Measurements from ENCODE around the gene ATP13A1. TPM values are rescaled to one million over a fixed set of nuclear protein-coding genes. Genes with fewer than 3 reads are reported as not detected.

Gene ATP13A1
- total RNA-seq, 4 donors from 2014 or later = 59.3 to 104 (median 81.7) TPM

GRCh38 chr19:19630062-19630414, 33.4 kb downstream of the ATP13A1 start:
- no peak for TF ChIP-seq POLR2AphosphoS5 (IDR thresholded peaks at IDR 0.05)
- TF ChIP-seq POLR2A (IDR thresholded peaks at IDR 0.05; ENCODE audit: low read depth) = no peak
- TF ChIP-seq, protein P1, sequence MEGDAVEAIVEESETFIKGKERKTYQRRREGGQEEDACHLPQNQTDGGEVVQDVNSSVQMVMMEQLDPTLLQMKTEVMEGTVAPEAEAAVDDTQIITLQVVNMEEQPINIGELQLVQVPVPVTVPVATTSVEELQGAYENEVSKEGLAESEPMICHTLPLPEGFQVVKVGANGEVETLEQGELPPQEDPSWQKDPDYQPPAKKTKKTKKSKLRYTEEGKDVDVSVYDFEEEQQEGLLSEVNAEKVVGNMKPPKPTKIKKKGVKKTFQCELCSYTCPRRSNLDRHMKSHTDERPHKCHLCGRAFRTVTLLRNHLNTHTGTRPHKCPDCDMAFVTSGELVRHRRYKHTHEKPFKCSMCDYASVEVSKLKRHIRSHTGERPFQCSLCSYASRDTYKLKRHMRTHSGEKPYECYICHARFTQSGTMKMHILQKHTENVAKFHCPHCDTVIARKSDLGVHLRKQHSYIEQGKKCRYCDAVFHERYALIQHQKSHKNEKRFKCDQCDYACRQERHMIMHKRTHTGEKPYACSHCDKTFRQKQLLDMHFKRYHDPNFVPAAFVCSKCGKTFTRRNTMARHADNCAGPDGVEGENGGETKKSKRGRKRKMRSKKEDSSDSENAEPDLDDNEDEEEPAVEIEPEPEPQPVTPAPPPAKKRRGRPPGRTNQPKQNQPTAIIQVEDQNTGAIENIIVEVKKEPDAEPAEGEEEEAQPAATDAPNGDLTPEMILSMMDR (IDR thresholded peaks at IDR 0.05) = no peak
- TF ChIP-seq EP300 (IDR thresholded peaks at IDR 0.05) = no peak
- Histone ChIP-seq H3K4me1 (peaks cover 14 to 19% (median 17%) of the 10 kb centered on the region in 4 donors), H3K27ac (replicated peaks in 1 of 4) (no peak overlapping the region), H3K27me3 (peaks cover 0 to 33% (median 10%) of the 10 kb centered on the region in 4 donors), H3K4me3 (no peak overlapping the region), H3K36me3 (peaks cover 3 to 20% (median 17%) of the 10 kb centered on the region in 4 donors), H3K9me3 (no peaks in the 10 kb centered on the region)
- DNase-seq (ENCODE audit: extremely low spot score) = no peak
- intact Hi-C loops (cut with DNase I) = no loop called here
- 100% methylated on average over 7 of the region's 11 CpGs for WGBS

GRCh38 chr19:19628501-19629134, 34.9 kb downstream of the ATP13A1 start:
- Histone ChIP-seq H3K36me3 (peaks cover 0 to 6% (median 3%) of the 10 kb centered on the region in 4 donors), H3K4me3 (peak overlapping the region; percentile 49 to 63 (median 51)), H3K9me3 (no peaks in the 10 kb centered on the region), H3K4me1 (peaks cover 14 to 19% (median 17%) of the 10 kb centered on the region in 4 donors), H3K27ac (replicated peaks in 1 of 4) (no peak overlapping the region), H3K27me3 (peaks cover 0 to 33% (median 10%) of the 10 kb centered on the region in 4 donors)
- TF ChIP-seq POLR2A (IDR thresholded peaks at IDR 0.05; ENCODE audit: low read depth) (no peak), EP300 (IDR thresholded peaks at IDR 0.05) (no peak), POLR2AphosphoS5 (IDR thresholded peaks at IDR 0.05) (no peak)
- TF ChIP-seq, protein P1 (IDR thresholded peaks at IDR 0.05) = no peak
- DNase-seq (ENCODE audit: extremely low spot score) = no peak
- WGBS = 32% methylated on average over 28 of the region's 51 CpGs
- intact Hi-C loops (cut with DNase I) = no loop called here

DNA sequence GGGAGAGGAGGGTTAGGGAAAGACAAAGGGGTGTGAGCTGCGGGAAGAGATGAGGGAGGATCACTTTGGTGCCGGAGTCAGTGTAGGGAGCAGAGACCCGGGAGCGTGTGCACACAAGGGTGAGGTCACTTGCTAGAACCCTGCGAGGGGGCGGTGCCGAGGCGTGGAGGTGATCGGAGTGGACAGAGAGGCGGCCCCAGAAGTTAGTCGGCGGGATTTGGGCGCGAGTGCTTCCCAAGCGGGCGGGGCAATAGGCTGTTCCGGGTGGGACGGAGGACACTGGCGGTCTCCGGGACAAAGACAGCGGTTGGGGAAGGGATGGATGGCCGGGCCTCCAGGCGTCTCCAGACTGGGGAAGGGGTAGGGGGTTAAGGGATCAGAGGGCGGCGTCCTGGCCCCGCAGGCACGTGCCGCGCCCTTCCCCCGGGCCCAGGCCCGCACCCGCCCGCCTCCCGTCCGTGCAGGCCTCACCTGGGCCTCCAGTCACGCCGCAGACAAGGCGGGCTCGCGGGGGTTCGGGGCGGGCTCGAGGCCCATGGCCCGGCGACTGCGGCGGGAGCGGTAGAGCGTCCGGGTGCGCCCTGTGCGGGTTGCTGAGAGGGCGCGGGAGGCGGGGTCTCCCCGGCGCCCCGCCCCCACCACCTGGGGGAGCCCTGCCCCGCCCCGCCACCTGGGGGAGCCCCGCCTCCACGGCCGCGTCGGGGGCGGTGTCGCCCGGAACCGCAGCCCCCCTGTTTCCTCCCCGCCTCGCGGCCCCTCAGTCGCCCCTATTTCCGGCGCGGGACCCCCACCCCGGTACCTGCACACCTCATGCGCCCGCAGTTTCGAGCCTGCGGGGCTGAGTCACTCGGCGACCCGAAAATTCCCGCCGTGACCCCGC, 35.6 kb downstream of the ATP13A1 start, which contains the start of gene LPAR2:
LPAR2 (minus strand) TSS at position 600 of the 880 bp plus-strand sequence. CDS start 945 bp downstream, outside the sequence.
- no peak for DNase-seq (ENCODE audit: extremely low spot score)
- Histone ChIP-seq H3K9me3 (no peaks in the 10 kb centered on the region), H3K4me3 (peak within 1 kb of the TSS; percentile 49 to 63 (median 51)), H3K36me3 (peaks cover 0 to 5% (median 2%) of the 10 kb centered on the region in 4 donors), H3K27me3 (peaks cover 0 to 33% (median 10%) of the 10 kb centered on the region in 4 donors), H3K27ac (replicated peaks in 1 of 4) (no peak within 1 kb of the TSS), H3K4me1 (peaks cover 14 to 19% (median 17%) of the 10 kb centered on the region in 4 donors)
- WGBS = 5% methylated on average over 27 of the region's 87 CpGs
- TF ChIP-seq POLR2A (IDR thresholded peaks at IDR 0.05; ENCODE audit: low read depth) = no peak
- TF ChIP-seq EP300 (IDR thresholded peaks at IDR 0.05) = no peak
- no peak for TF ChIP-seq POLR2AphosphoS5 (IDR thresholded peaks at IDR 0.05)
- TF ChIP-seq, protein P1 (IDR thresholded peaks at IDR 0.05) = no peak
- intact Hi-C loops (cut with DNase I) = no loop called here

- Histone ChIP-seq H3K4me3 (no peak overlapping the region), H3K27me3 (peaks cover 0 to 33% (median 10%) of the 10 kb centered on the region in 4 donors), H3K9me3 (no peaks in the 10 kb centered on the region), H3K4me1 (peaks cover 14 to 19% (median 17%) of the 10 kb centered on the region in 4 donors), H3K36me3 (peaks cover 0 to 5% (median 2%) of the 10 kb centered on the region in 4 donors), H3K27ac (replicated peaks in 1 of 4) (no peak overlapping the region)
- WGBS = 95% methylated on average over 28 of the region's 48 CpGs
- intact Hi-C loops (cut with DNase I) = no loop called here
- no peak for TF ChIP-seq POLR2AphosphoS5 (IDR thresholded peaks at IDR 0.05)
- TF ChIP-seq EP300 (IDR thresholded peaks at IDR 0.05) = no peak
- TF ChIP-seq, protein P1 (IDR thresholded peaks at IDR 0.05) = no peak
- no peak for TF ChIP-seq POLR2A (IDR thresholded peaks at IDR 0.05; ENCODE audit: low read depth)
- no peak for DNase-seq (ENCODE audit: extremely low spot score)
Observed at GRCh38 chr19:19626516-19627472, 36.7 kb downstream of the ATP13A1 start.

Data from esophagus muscularis mucosa (tissue), 4 donors.